ENCODE data around the gene XRCC4. TPM values are rescaled to one million over a fixed set of nuclear protein-coding genes. Genes with fewer than 3 reads are reported as not detected.

The XRCC4 gene
- polyA plus RNA-seq, 1 donor from 2014 or later = 22.9 TPM

GRCh38 chr5:83192947-83193346, 115.6 kb downstream of the XRCC4 start:
- H3K36me3 ChIP-seq (ENCODE audit: insufficient read depth, low read length) = no peaks in the 10 kb centered on the region
- no peak overlapping the region for H3K4me2 ChIP-seq (ENCODE audit: low read length)
- no peak overlapping the region for H3K9ac ChIP-seq (ENCODE audit: low read length)
- H3K27me3 ChIP-seq (ENCODE audit: insufficient read depth, low read depth, low read length) = no peaks in the 10 kb centered on the region
- H3K9me2 ChIP-seq (ENCODE audit: insufficient read depth, low read length) = no peaks in the 10 kb centered on the region
- H3K9me3 ChIP-seq (ENCODE audit: low read length) = no peaks in the 10 kb centered on the region
- H3K27ac ChIP-seq (ENCODE audit: low read length) = no peak overlapping the region
- no peaks in the 10 kb centered on the region for H4K20me1 ChIP-seq (ENCODE audit: insufficient read depth)
- H2AFZ ChIP-seq (ENCODE audit: low read depth, low read length) = no peak overlapping the region
- no peaks in the 10 kb centered on the region for H3K79me2 ChIP-seq (replicated peaks; ENCODE audit: insufficient read depth, low read length)
- TF ChIP-seq MXI1 (conservative IDR thresholded peaks at IDR 0.05; ENCODE audit: poor library complexity, severe bottlenecking) (no peak), REST (IDR thresholded peaks at IDR 0.05; ENCODE audit: borderline replicate concordance) (no peak), EP300 (conservative IDR thresholded peaks at IDR 0.05; ENCODE audit: poor library complexity, severe bottlenecking) (no peak), CTCF (IDR thresholded peaks at IDR 0.05; ENCODE audit: poor library complexity, severe bottlenecking) (no peak), TAF1 (IDR thresholded peaks at IDR 0.05; ENCODE audit: low read depth) (no peak), POLR2AphosphoS5 (IDR thresholded peaks at IDR 0.05) (no peak), RAD21 (conservative IDR thresholded peaks at IDR 0.05) (no peak), EZH2 (IDR thresholded peaks at IDR 0.05; ENCODE audit: borderline replicate concordance, insufficient read depth, low read length, poor library complexity, severe bottlenecking) (no peak), SMC3 (conservative IDR thresholded peaks at IDR 0.05; ENCODE audit: poor library complexity) (no peak)
- no peaks in the 10 kb centered on the region for H3F3A ChIP-seq (ENCODE audit: insufficient read depth, low read length, poor library complexity, severe bottlenecking)
- H3K4me3 ChIP-seq (ENCODE audit: low read length) = no peak overlapping the region

- Histone ChIP-seq H3K9ac (ENCODE audit: low read length) (peak overlapping the region; percentile 58), H2AFZ (ENCODE audit: low read depth, low read length) (peak overlapping the region; percentile 52), H3K9me3 (ENCODE audit: low read length) (no peaks in the 10 kb centered on the region), H3F3A (ENCODE audit: insufficient read depth, low read length, poor library complexity, severe bottlenecking) (peaks cover 10% of the 10 kb centered on the region), H3K79me2 (replicated peaks; ENCODE audit: insufficient read depth, low read length) (no peaks in the 10 kb centered on the region), H3K27me3 (ENCODE audit: insufficient read depth, low read depth, low read length) (no peaks in the 10 kb centered on the region), H3K27ac (ENCODE audit: low read length) (peak overlapping the region; percentile 92), H3K4me3 (ENCODE audit: low read length) (peak overlapping the region; percentile 38), H3K4me2 (ENCODE audit: low read length) (peak overlapping the region; percentile 44), H4K20me1 (ENCODE audit: insufficient read depth) (no peaks in the 10 kb centered on the region), H3K9me2 (ENCODE audit: insufficient read depth, low read length) (no peaks in the 10 kb centered on the region), H3K36me3 (ENCODE audit: insufficient read depth, low read length) (no peaks in the 10 kb centered on the region)
- TF ChIP-seq EP300 (conservative IDR thresholded peaks at IDR 0.05; ENCODE audit: poor library complexity, severe bottlenecking) = peak; percentile 88
- TF ChIP-seq SMC3 (conservative IDR thresholded peaks at IDR 0.05; ENCODE audit: poor library complexity) = peak; percentile 54
- no peak for TF ChIP-seq MXI1 (conservative IDR thresholded peaks at IDR 0.05; ENCODE audit: poor library complexity, severe bottlenecking)
- no peak for TF ChIP-seq EZH2 (IDR thresholded peaks at IDR 0.05; ENCODE audit: borderline replicate concordance, insufficient read depth, low read length, poor library complexity, severe bottlenecking)
- TF ChIP-seq TAF1 (IDR thresholded peaks at IDR 0.05; ENCODE audit: low read depth) = no peak
- TF ChIP-seq CTCF (IDR thresholded peaks at IDR 0.05; ENCODE audit: poor library complexity, severe bottlenecking) = no peak
- TF ChIP-seq POLR2AphosphoS5 (IDR thresholded peaks at IDR 0.05) = peak; percentile 95
- peak; percentile 59 for TF ChIP-seq RAD21 (conservative IDR thresholded peaks at IDR 0.05)
- TF ChIP-seq REST (IDR thresholded peaks at IDR 0.05; ENCODE audit: borderline replicate concordance) = peak; percentile 78
Measured at GRCh38 chr5:83197326-83197967, 120.1 kb downstream of the XRCC4 start.
